Measurements from ENCODE around the gene GANC. TPM values are rescaled to one million over a fixed set of nuclear protein-coding genes. Genes with fewer than 3 reads are reported as not detected.

Gene GANC
- total RNA-seq, 1 donor from 2014 or later = 14.2 TPM

- TF ChIP-seq, protein P1, sequence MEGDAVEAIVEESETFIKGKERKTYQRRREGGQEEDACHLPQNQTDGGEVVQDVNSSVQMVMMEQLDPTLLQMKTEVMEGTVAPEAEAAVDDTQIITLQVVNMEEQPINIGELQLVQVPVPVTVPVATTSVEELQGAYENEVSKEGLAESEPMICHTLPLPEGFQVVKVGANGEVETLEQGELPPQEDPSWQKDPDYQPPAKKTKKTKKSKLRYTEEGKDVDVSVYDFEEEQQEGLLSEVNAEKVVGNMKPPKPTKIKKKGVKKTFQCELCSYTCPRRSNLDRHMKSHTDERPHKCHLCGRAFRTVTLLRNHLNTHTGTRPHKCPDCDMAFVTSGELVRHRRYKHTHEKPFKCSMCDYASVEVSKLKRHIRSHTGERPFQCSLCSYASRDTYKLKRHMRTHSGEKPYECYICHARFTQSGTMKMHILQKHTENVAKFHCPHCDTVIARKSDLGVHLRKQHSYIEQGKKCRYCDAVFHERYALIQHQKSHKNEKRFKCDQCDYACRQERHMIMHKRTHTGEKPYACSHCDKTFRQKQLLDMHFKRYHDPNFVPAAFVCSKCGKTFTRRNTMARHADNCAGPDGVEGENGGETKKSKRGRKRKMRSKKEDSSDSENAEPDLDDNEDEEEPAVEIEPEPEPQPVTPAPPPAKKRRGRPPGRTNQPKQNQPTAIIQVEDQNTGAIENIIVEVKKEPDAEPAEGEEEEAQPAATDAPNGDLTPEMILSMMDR (IDR thresholded peaks at IDR 0.05; ENCODE audit: insufficient read depth, low read length, poor library complexity, severe bottlenecking) = no peak
- Histone ChIP-seq H3K4me3 (ENCODE audit: low read depth, low read length) (no peak overlapping the region), H3K36me3 (ENCODE audit: control insufficient read depth, insufficient read depth, low read length) (no peaks in the 10 kb centered on the region), H3K27me3 (ENCODE audit: control insufficient read depth, insufficient read depth, low read length) (no peaks in the 10 kb centered on the region)
- no peak for DNase-seq (ENCODE audit: low read depth)
Observed at GRCh38 chr15:42374810-42375209, 101.8 kb downstream of the GANC start.

DNA sequence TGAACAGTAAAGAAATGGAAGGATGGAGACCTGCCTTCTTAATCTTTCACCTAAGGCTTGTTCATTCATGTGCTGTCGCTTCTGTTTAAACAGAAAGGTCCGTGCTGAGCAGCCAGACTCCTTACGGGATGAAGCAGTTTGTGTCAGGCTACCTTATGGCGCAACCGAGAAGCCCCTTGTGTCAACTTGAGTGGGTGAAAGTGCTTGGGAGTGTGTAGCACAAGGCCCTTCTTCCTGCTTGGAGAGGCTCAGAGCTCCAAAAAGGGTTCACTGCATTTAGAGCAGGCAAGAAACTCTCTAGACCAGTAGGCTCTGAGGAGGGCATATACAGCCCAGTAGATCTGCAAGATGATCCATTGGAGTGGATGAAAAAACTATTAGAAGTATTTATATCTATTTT is 102.3 kb downstream of the GANC start:
- TF ChIP-seq, protein P1 (IDR thresholded peaks at IDR 0.05; ENCODE audit: insufficient read depth, low read length, poor library complexity, severe bottlenecking) = no peak
- no peak overlapping the region for H3K4me3 ChIP-seq (ENCODE audit: low read depth, low read length)
- no peaks in the 10 kb centered on the region for H3K27me3 ChIP-seq (ENCODE audit: control insufficient read depth, insufficient read depth, low read length)
- DNase-seq (ENCODE audit: low read depth) = no peak
- no peaks in the 10 kb centered on the region for H3K36me3 ChIP-seq (ENCODE audit: control insufficient read depth, insufficient read depth, low read length)

DNA sequence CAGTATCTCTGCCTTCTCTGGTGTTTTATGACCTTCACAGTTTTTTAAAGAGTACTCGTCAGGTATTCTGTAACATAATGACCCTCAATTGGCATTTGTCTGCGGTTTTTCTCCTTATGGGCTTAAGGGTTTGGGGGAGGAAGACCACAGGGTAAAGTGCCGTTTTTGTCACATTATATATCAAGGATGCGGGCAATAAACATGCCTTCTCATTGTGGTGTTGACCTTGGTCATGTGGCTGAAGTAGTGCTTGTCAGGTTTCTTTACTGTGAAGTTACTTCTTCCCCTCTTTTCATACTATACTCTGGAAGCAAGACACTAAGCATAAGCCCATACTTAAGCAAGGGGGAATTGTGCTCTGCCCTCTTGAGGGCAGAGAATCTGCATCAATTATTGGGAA is 102.9 kb downstream of the GANC start:
- DNase-seq (ENCODE audit: low read depth) = no peak
- no peaks in the 10 kb centered on the region for H3K36me3 ChIP-seq (ENCODE audit: control insufficient read depth, insufficient read depth, low read length)
- TF ChIP-seq, protein P1 (IDR thresholded peaks at IDR 0.05; ENCODE audit: insufficient read depth, low read length, poor library complexity, severe bottlenecking) = no peak
- H3K27me3 ChIP-seq (ENCODE audit: control insufficient read depth, insufficient read depth, low read length) = no peaks in the 10 kb centered on the region
- H3K4me3 ChIP-seq (ENCODE audit: low read depth, low read length) = no peak overlapping the region

- H3K27me3 ChIP-seq (ENCODE audit: control insufficient read depth, insufficient read depth, low read length) = no peaks in the 10 kb centered on the region
- TF ChIP-seq, protein P1 (IDR thresholded peaks at IDR 0.05; ENCODE audit: insufficient read depth, low read length, poor library complexity, severe bottlenecking) = no peak
- no peak overlapping the region for H3K4me3 ChIP-seq (ENCODE audit: low read depth, low read length)
- DNase-seq (ENCODE audit: low read depth) = no peak
- H3K36me3 ChIP-seq (ENCODE audit: control insufficient read depth, insufficient read depth, low read length) = no peaks in the 10 kb centered on the region
Observed at GRCh38 chr15:42378011-42378410, 105.0 kb downstream of the GANC start.

DNA sequence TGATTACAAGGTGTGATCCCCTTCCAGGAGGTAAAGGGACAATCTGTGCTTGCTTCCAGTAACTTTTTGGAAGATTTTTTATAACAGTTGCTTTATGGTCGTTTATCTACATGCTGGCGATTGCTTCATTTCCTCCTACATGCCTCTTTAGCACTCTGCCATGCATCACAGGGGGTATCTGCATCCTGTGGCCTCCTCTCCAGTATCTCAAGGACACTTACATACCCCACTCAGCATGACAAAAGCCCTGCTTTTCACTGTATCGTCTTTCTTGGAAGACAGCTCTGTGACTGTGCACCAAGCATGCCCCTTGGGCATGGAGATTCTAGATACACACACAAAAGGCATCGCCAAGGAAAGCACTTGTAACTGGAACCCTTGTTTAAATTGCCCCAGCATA is 111.6 kb downstream of the GANC start:
- no peak for DNase-seq (ENCODE audit: low read depth)
- Histone ChIP-seq H3K27me3 (ENCODE audit: control insufficient read depth, insufficient read depth, low read length) (no peaks in the 10 kb centered on the region), H3K4me3 (ENCODE audit: low read depth, low read length) (no peak overlapping the region), H3K36me3 (ENCODE audit: control insufficient read depth, insufficient read depth, low read length) (no peaks in the 10 kb centered on the region)
- TF ChIP-seq, protein P1 (IDR thresholded peaks at IDR 0.05; ENCODE audit: insufficient read depth, low read length, poor library complexity, severe bottlenecking) = no peak

- no peak overlapping the region for H3K4me3 ChIP-seq (ENCODE audit: low read depth, low read length)
- no peak for DNase-seq (ENCODE audit: low read depth)
- TF ChIP-seq, protein P1 (IDR thresholded peaks at IDR 0.05; ENCODE audit: insufficient read depth, low read length, poor library complexity, severe bottlenecking) = peak; percentile 77
- no peaks in the 10 kb centered on the region for H3K36me3 ChIP-seq (ENCODE audit: control insufficient read depth, insufficient read depth, low read length)
- H3K27me3 ChIP-seq (ENCODE audit: control insufficient read depth, insufficient read depth, low read length) = no peaks in the 10 kb centered on the region
Observed at GRCh38 chr15:42385206-42385979, 112.4 kb downstream of the GANC start.

Data from kidney epithelial cell (primary cell).